Kidney epithelial cell (primary cell): ENCODE data around the gene COL26A1. TPM values are rescaled to one million over a fixed set of nuclear protein-coding genes. Genes with fewer than 3 reads are reported as not detected.

Experiments
- DNase-seq: peaks from one replicate; pipeline ENCODE4 v3.0.0-alpha.2; 2010; ENCODE audit warnings: low read depth
- H3K27me3 ChIP-seq: 2 replicates; pipeline ENCODE4 v1.6.0; 2011; ENCODE audit warnings: low read length; ENCODE audit not compliant: control insufficient read depth, insufficient read depth
- H3K36me3 ChIP-seq: 2 replicates; pipeline ENCODE4 v1.5.1; 2011; ENCODE audit warnings: low read length; ENCODE audit not compliant: control insufficient read depth, insufficient read depth
- H3K4me3 ChIP-seq: 2 replicates; pipeline ENCODE4 v1.5.1; 2011; ENCODE audit warnings: low read depth, mild to moderate bottlenecking, control low read depth, low read length
- total RNA-seq: library from RNA; depleted of rRNA; stranded (reverse); fragments of >200 nt; gene quantifications from 2 replicates; pipeline ENCODE4 v1.2.3, GENCODE V29; 2015
- TF ChIP-seq, protein P1 (sequence below): IDR thresholded peaks from 2 replicates; pipeline ENCODE4 v1.5.1; 2011; ENCODE audit warnings: mild to moderate bottlenecking, moderate library complexity, low read length, control low read depth, inconsistent platforms; ENCODE audit not compliant: insufficient read depth, poor library complexity, severe bottlenecking

COL26A1 gene
- total RNA-seq, 1 donor from 2014 or later: 0.42 TPM

DNA sequence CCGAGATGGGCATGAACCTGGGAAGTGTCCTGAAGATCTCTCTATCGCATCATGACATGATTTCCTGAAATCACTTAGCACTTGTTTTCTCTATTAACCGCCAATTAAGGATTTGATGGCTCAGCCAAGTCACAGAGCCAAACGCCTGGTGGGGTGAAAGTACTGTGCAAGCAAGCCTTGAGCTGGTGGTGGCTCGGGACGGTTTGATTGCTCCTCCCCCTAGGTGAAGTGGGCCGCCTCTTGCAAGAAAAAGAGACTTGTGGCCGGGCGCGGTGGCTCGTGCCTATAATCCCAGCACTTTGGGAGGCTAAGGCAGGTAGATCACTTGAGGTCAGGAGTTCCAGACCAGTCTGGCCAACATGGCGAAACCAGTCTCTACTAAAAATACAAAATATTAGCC, 50.3 kb downstream of the COL26A1 start:
- DNase-seq: no peak
- Histone ChIP-seq H3K4me3 (no peak overlapping the region), H3K36me3 (no peaks in the 10 kb centered on the region), H3K27me3 (peaks cover 2% of the 10 kb centered on the region)
- TF ChIP-seq, protein P1, sequence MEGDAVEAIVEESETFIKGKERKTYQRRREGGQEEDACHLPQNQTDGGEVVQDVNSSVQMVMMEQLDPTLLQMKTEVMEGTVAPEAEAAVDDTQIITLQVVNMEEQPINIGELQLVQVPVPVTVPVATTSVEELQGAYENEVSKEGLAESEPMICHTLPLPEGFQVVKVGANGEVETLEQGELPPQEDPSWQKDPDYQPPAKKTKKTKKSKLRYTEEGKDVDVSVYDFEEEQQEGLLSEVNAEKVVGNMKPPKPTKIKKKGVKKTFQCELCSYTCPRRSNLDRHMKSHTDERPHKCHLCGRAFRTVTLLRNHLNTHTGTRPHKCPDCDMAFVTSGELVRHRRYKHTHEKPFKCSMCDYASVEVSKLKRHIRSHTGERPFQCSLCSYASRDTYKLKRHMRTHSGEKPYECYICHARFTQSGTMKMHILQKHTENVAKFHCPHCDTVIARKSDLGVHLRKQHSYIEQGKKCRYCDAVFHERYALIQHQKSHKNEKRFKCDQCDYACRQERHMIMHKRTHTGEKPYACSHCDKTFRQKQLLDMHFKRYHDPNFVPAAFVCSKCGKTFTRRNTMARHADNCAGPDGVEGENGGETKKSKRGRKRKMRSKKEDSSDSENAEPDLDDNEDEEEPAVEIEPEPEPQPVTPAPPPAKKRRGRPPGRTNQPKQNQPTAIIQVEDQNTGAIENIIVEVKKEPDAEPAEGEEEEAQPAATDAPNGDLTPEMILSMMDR: no peak

DNA sequence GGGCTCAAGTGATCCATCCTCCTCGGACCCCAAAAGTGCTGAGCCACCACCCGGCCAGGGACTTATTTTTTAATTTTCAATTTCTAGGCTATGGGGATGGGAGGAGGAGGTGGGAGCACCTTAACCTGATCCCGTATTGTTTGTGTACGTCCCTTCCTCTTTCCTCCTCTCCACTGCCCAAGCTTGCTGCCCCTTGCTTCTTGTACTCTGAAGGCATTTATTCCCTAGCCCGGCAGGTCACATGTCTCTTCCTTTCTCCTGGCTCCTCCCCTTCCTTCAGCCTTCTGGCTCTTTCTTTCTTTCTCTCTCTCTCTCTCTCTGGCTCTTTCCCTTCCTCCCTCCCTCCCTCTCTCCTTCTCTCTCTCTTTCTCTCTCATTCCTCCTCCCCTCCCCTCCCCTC, 56.0 kb downstream of the COL26A1 start:
- no peak for DNase-seq
- TF ChIP-seq, protein P1: no peak
- H3K27me3 ChIP-seq: no peaks in the 10 kb centered on the region
- H3K36me3 ChIP-seq: no peaks in the 10 kb centered on the region
- no peak overlapping the region for H3K4me3 ChIP-seq

DNA sequence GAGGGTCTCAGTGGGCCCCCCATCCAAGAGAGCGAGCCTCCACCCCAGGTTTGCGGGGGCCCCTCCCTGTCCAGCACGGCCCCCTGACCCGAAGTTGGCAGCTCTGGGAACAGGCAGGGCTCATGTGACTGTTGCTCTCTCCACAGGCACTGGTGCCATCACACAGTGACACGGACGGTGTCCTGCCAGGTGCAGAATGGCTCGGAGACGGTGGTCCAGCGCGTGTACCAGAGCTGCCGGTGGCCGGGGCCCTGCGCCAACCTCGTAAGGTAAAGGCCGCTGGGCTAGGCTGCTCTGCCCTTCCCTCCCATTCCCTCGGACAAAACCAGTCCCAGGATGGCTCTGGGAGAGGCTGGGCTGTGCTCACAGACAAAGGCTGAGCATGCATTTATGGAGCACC, 57.2 kb downstream of the COL26A1 start:
- DNase-seq: no peak
- TF ChIP-seq, protein P1: no peak
- Histone ChIP-seq H3K4me3 (no peak overlapping the region), H3K27me3 (no peaks in the 10 kb centered on the region), H3K36me3 (no peaks in the 10 kb centered on the region)

DNA sequence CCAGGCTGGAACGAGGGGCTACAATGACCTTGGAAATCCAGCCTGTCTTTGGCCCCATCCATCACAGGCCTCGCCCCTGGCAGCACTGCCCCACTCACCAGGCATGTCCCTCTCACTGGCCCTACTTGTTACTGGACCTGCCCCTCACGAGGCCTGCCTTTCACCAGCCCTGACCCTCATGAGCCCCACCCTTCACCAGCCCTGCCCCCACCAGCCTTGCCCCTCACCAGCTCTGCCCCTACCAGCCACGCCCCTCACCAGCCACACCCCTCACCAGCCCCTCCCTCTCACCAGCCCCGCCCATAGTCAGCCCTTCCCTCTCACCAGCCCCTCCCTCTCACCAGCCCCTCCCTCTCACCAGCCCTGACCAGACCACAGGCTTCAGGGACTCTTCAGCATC, 57.8 kb downstream of the COL26A1 start:
- no peaks in the 10 kb centered on the region for H3K36me3 ChIP-seq
- TF ChIP-seq, protein P1: no peak
- no peak for DNase-seq
- no peak overlapping the region for H3K4me3 ChIP-seq
- no peaks in the 10 kb centered on the region for H3K27me3 ChIP-seq

DNA sequence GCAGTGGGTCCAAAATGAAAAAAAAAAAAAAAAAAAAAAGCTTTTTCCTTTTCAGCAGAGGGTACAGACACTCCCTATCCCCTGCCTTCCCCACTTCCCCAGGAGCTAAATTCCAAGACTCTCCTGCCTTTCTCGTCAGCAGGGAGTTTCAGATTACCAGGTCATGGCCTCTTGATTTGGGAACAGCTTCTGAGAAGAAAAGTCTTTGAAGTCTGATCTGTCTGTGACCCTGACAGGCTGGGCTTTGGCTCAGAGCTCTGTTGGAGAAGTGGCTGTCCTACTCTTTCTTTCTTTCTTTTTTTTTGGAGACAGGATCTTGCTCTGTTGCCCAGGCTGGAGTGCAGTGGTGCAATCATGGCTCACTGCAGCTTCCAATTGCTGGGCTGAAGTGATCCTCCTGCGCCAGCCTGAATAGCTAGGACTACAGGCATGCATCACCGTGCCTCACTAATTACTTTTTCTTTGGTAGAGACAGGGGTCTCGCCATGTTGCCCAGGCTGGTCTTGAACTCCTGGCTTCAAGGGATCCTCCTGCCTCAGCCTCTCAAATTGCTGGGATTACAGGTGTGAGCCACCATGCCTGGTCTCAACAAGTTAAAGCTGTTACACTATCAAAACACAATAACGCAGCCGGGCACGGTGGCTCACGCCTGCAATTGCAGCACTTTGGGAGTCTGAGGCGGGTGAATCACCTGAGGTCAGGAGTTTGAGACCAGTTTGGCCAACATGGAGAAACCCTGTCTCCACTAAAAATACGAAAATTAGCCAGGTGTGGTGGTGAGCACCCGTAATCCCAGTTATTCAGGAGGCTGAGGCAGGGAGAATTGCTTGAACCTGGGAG, 59.9 kb downstream of the COL26A1 start:
- TF ChIP-seq, protein P1: no peak
- H3K36me3 ChIP-seq: no peaks in the 10 kb centered on the region
- no peak overlapping the region for H3K4me3 ChIP-seq
- H3K27me3 ChIP-seq: peaks cover 2% of the 10 kb centered on the region
- DNase-seq: no peak
